Trophoblast cell (in vitro differentiated cells and primary cell): Measurements from ENCODE around the gene TWF2.

Source experiments
- DNase-seq, 2 donors: peaks; one replicate each; pipeline ENCODE4 v3.0.0-alpha.2; 2016
- H2AFZ ChIP-seq: 2 replicates; pipeline ENCODE4 v1.6.1; 2013; ENCODE audit warnings: low read length, moderate library complexity, mild to moderate bottlenecking; ENCODE audit not compliant: insufficient read depth, poor library complexity
- H2AK5ac ChIP-seq: 2 replicates; pipeline ENCODE4 v1.6.1; 2013; ENCODE audit warnings: mild to moderate bottlenecking, low read length
- H2BK120ac ChIP-seq: 2 replicates; pipeline ENCODE4 v1.6.1; 2013; ENCODE audit warnings: low read length, mild to moderate bottlenecking, moderate library complexity; ENCODE audit not compliant: insufficient read depth, poor library complexity
- H2BK12ac ChIP-seq: 2 replicates; pipeline ENCODE4 v1.6.1; 2013; ENCODE audit warnings: mild to moderate bottlenecking, low read length, moderate library complexity
- H2BK5ac ChIP-seq: 2 replicates; pipeline ENCODE4 v1.6.1; 2013; ENCODE audit warnings: low read length, low read depth, moderate library complexity, mild to moderate bottlenecking; ENCODE audit not compliant: poor library complexity
- H3K14ac ChIP-seq: 2 replicates; pipeline ENCODE4 v1.6.1; 2013; ENCODE audit warnings: mild to moderate bottlenecking, low read length
- H3K18ac ChIP-seq: 2 replicates; pipeline ENCODE4 v1.6.1; 2013; ENCODE audit warnings: mild to moderate bottlenecking, low read length
- H3K23ac ChIP-seq: 2 replicates; pipeline ENCODE4 v1.6.1; 2013; ENCODE audit warnings: low read length
- H3K27ac ChIP-seq: 2 replicates; pipeline ENCODE4 v1.5.1; 2013; ENCODE audit warnings: low read depth, mild to moderate bottlenecking, inconsistent platforms, low read length, moderate library complexity
- H3K27me3 ChIP-seq: 2 replicates; pipeline ENCODE4 v1.6.1; 2013; ENCODE audit warnings: inconsistent platforms, mild to moderate bottlenecking, low read length, moderate library complexity; ENCODE audit not compliant: insufficient read depth
- H3K36me3 ChIP-seq, 2 experiments: 1 replicate in 1 of 2; 2 replicates in 1 of 2; pipeline ENCODE4 v1.6.1; 2013; ENCODE audit warnings: low read length in 2 of 2, mild to moderate bottlenecking in 2 of 2, moderate library complexity in 1 of 2; ENCODE audit not compliant: insufficient read depth in 2 of 2, control insufficient read depth in 1 of 2
- H3K4ac ChIP-seq: 2 replicates; pipeline ENCODE4 v1.6.1; 2013; ENCODE audit warnings: low read depth, mild to moderate bottlenecking, low read length, moderate library complexity
- H3K4me1 ChIP-seq, 2 experiments: 1 replicate in 1 of 2; 2 replicates in 1 of 2; pipeline ENCODE4 v1.6.1; 2013; ENCODE audit warnings: low read length in 2 of 2, mild to moderate bottlenecking in 2 of 2, moderate library complexity in 1 of 2; ENCODE audit not compliant: insufficient read depth in 2 of 2, control insufficient read depth in 1 of 2
- H3K4me2 ChIP-seq: 2 replicates; pipeline ENCODE4 v1.6.1; 2013; ENCODE audit warnings: inconsistent platforms, mild to moderate bottlenecking, low read length, moderate library complexity
- H3K4me3 ChIP-seq: 2 replicates; pipeline ENCODE4 v1.5.1; 2013; ENCODE audit warnings: mild to moderate bottlenecking, low read depth, low read length, inconsistent platforms
- H3K79me1 ChIP-seq: one replicate; pipeline ENCODE4 v1.6.1; 2013; ENCODE audit warnings: low read length
- H3K79me2 ChIP-seq: 2 replicates; pipeline ENCODE4 v1.6.1; 2013; ENCODE audit warnings: low read length, mild to moderate bottlenecking; ENCODE audit not compliant: control insufficient read depth, insufficient read depth, poor library complexity
- H3K9ac ChIP-seq: 2 replicates; pipeline ENCODE4 v1.6.1; 2013; ENCODE audit warnings: mild to moderate bottlenecking, low read length
- H3K9me3 ChIP-seq: 2 replicates; pipeline ENCODE4 v1.6.1; 2013; ENCODE audit warnings: low read depth, mild to moderate bottlenecking, control low read depth, inconsistent platforms, low read length; ENCODE audit not compliant: insufficient read depth
- H4K12ac ChIP-seq: 2 replicates; pipeline ENCODE4 v1.6.1; 2013; ENCODE audit warnings: low read depth, mild to moderate bottlenecking, low read length, moderate library complexity
- H4K8ac ChIP-seq: 2 replicates; pipeline ENCODE4 v1.6.1; 2013; ENCODE audit warnings: low read depth, mild to moderate bottlenecking, low read length, moderate library complexity
- H4K91ac ChIP-seq: one replicate; pipeline ENCODE4 v1.6.1; 2013; ENCODE audit warnings: low read depth, mild to moderate bottlenecking, low read length, moderate library complexity
- WGBS: extraction: QIAGEN DNeasy Blood & Tissue Kit; methylation state at CpG from one replicate; pipeline ENCODE4 v1.1.7; 2013; ENCODE audit warnings: missing lambda C conversion rate; ENCODE audit not compliant: insufficient read length, insufficient coverage; ENCODE audit errors: extremely low coverage; 5-methylcytosine and 5-hydroxymethylcytosine counted together

The TWF2 gene

DNA sequence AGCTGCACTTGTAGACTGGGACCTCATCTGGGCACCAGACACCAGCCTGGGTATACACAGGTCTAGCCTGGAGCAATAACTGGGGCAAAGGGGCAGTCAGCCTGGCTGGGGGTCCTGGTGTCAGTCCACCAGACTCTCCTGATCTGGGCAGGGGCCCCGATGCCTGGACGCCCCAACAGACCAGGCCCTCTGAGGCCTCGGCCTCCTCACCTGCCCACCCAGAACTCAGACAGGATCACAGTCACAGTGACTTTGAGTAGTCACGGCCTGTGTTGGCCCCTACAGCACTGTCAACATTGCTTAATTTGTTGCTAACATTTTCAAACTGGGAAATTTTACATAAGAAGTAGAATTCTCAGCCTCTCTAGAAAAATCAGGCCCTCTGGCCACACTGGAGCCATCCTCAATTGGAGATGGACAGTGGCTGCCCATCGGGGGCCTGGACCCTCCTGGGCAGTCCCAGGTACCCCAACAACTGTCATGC, 5.8 kb downstream of the TWF2 start:
- no peak overlapping the region for H2BK12ac ChIP-seq
- peaks cover 2% of the 10 kb centered on the region for H3K9me3 ChIP-seq
- no peak overlapping the region for H3K9ac ChIP-seq
- peaks cover 4% of the 10 kb centered on the region for H3K79me1 ChIP-seq
- H4K8ac ChIP-seq: no peak overlapping the region
- no peak overlapping the region for H3K18ac ChIP-seq
- H2AFZ ChIP-seq: no peak overlapping the region
- peaks cover 10 to 11% of the 10 kb centered on the region in 2 experiments for H3K4me1 ChIP-seq
- WGBS: no CpG with 5 or more reads among the region's 5 CpGs
- H2AK5ac ChIP-seq: no peak overlapping the region
- no peak overlapping the region for H3K4me2 ChIP-seq
- no peak overlapping the region for H3K4ac ChIP-seq
- H3K36me3 ChIP-seq: peaks cover 49 to 55% of the 10 kb centered on the region in 2 experiments
- DNase-seq: no peak
- no peak overlapping the region for H4K91ac ChIP-seq
- no peak overlapping the region for H2BK5ac ChIP-seq
- H4K12ac ChIP-seq: no peak overlapping the region
- no peak overlapping the region for H3K23ac ChIP-seq
- H3K27ac ChIP-seq: no peak overlapping the region
- no peak overlapping the region for H3K14ac ChIP-seq
- no peaks in the 10 kb centered on the region for H3K79me2 ChIP-seq
- H3K4me3 ChIP-seq: no peak overlapping the region
- H2BK120ac ChIP-seq: no peak overlapping the region
- H3K27me3 ChIP-seq: no peaks in the 10 kb centered on the region

DNA sequence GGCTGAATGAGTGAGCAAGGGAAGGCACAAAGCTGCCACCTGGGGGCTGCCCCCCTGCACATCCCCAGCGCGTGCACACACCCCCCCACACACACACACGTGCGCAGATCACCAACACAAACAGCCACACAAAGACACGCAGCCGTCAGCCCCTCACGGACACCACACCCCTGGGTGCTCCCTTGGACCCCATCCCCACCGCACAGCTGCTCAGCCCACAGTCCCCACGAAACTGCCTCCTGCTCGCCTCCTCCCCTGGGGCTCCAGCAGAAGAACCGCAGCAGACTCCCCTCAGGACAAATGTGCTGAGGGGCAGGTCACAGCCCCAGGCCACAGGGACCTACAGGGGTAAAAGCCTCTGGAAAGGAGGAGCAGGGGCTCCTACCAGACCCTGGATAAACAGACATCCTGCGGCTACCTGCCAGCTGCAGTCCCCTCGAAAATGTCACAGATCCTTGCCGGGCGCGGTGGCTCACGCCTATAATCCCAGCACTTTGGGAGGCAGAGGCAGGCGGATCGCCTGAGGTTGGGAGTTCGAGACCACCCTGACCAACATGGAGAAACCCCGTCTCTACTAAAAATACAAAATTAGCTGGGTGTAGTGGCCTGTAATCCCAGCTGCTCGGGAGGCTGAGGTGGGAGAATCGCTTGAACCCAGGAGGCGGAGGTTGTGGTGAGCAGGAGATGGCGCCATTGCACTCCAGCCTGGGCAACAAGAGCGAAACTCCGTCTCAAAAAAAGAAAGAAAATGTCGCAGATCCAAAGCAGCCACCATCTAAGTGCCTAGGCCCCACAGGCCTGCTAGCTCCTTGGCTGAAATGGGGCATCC, 6.5 kb downstream of the TWF2 start:
- no peak for DNase-seq
- Histone ChIP-seq H2AK5ac (no peak overlapping the region), H4K8ac (no peak overlapping the region), H2BK120ac (no peak overlapping the region), H3K23ac (no peak overlapping the region), H4K12ac (no peak overlapping the region), H3K27me3 (no peaks in the 10 kb centered on the region), H3K4me3 (no peak overlapping the region), H3K27ac (no peak overlapping the region), H3K79me2 (no peaks in the 10 kb centered on the region), H3K36me3 (peaks cover 49 to 55% of the 10 kb centered on the region in 2 experiments), H2BK5ac (no peak overlapping the region), H2AFZ (no peak overlapping the region), H3K79me1 (peaks cover 3% of the 10 kb centered on the region), H4K91ac (no peak overlapping the region), H3K9me3 (peaks cover 2% of the 10 kb centered on the region), H3K9ac (no peak overlapping the region), H3K4ac (no peak overlapping the region), H2BK12ac (no peak overlapping the region), H3K18ac (no peak overlapping the region), H3K4me1 (peaks cover 4 to 5% of the 10 kb centered on the region in 2 experiments), H3K14ac (no peak overlapping the region), H3K4me2 (no peak overlapping the region)
- WGBS: no CpG with 5 or more reads among the region's 28 CpGs

DNA sequence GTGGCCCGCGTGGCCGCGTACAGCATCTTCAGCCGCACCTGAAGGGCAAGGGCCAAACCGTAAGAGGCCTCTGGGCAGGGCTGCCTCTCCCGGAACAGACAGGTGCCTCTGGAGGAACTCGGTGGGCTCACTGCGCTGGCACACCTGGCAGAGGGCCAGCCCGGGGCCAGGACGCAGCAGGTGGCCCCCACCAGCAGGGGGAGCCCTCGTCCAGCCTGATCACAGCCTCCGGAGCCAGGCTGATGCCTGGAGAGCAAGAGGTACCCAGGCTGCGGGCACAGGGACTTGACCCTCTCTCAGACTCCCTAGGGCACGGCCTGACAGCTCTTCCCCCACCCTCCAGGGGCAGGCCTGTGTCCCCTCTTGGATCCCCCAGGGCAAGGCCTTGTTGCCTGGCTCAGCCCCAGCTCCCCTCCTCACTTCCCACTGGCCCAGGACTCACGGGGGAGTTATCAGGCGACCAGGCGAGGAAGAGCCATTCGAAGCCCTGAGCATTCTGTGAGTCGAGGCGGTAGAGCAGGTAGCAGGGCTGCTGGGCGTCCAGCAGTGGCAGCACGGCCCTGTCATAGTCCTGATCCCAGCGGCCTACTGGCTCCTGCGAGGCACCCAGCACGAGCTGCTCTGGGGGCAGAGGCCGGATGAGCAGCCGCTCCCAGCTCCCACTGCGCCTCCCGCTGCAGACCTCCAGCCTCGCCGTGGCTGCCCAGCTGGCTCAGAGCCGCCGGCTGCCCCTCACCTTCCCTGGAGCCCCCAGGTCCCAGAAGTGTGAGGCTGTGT, 7.3 kb downstream of the TWF2 start:
- no peak overlapping the region for H3K14ac ChIP-seq
- H2AK5ac ChIP-seq: no peak overlapping the region
- H3K27me3 ChIP-seq: no peaks in the 10 kb centered on the region
- no peak overlapping the region for H4K12ac ChIP-seq
- H3K9me3 ChIP-seq: peaks cover 2% of the 10 kb centered on the region
- no peaks in the 10 kb centered on the region for H3K79me2 ChIP-seq
- H2BK120ac ChIP-seq: no peak overlapping the region
- H3K9ac ChIP-seq: no peak overlapping the region
- no peak overlapping the region for H4K91ac ChIP-seq
- no peak overlapping the region for H3K4me3 ChIP-seq
- no peak overlapping the region for H3K4ac ChIP-seq
- no peak overlapping the region for H2BK12ac ChIP-seq
- no peaks in the 10 kb centered on the region for H3K79me1 ChIP-seq
- peaks cover 49 to 55% of the 10 kb centered on the region in 2 experiments for H3K36me3 ChIP-seq
- no peak overlapping the region for H2BK5ac ChIP-seq
- H3K4me2 ChIP-seq: no peak overlapping the region
- no CpG with 5 or more reads among the region's 34 CpGs for WGBS
- no peak overlapping the region for H3K18ac ChIP-seq
- H4K8ac ChIP-seq: no peak overlapping the region
- no peaks in the 10 kb centered on the region for H3K4me1 ChIP-seq
- no peak overlapping the region for H3K23ac ChIP-seq
- no peak overlapping the region for H2AFZ ChIP-seq
- peak; percentile 51 to 81 for DNase-seq
- H3K27ac ChIP-seq: no peak overlapping the region

DNA sequence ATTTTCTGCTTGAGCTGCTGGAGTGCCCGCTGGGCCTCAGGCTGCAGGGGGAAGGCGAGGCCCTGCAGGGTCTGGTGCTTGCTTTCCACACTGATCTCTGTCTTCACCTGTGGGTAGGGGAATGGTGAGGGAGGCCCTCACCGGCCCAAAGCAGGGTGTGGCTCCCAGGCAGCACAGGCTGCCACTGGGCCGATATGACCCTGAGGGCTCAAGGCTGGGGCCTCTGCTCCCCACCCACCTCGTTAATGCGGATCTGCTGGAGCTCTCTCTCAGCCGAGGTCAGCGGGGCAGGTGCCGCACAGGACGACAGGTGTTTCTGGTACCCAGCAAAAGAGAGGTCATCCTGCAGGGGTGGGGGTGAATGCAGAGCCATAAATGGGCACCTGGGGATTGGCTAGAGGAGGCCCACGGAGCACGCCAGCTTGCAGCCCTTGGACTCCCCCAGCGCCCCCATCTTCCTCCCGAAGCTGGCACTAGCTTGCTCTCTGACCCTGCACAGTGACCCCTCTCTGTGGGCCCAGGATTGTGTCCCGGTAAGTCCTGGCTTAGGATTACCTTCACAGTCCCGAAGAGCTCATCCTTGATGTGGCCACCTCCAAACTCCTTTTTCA, 8.0 kb downstream of the TWF2 start:
- no peak for DNase-seq
- H3K4me1 ChIP-seq: no peaks in the 10 kb centered on the region
- H3K14ac ChIP-seq: no peak overlapping the region
- H2AK5ac ChIP-seq: no peak overlapping the region
- peaks cover 2% of the 10 kb centered on the region for H3K9me3 ChIP-seq
- H2BK120ac ChIP-seq: no peak overlapping the region
- no peak overlapping the region for H2AFZ ChIP-seq
- H3K79me2 ChIP-seq: no peaks in the 10 kb centered on the region
- peaks cover 49 to 55% of the 10 kb centered on the region in 2 experiments for H3K36me3 ChIP-seq
- H3K27ac ChIP-seq: no peak overlapping the region
- H3K27me3 ChIP-seq: no peaks in the 10 kb centered on the region
- no peak overlapping the region for H3K4me3 ChIP-seq
- H3K23ac ChIP-seq: no peak overlapping the region
- no peak overlapping the region for H3K4me2 ChIP-seq
- H4K8ac ChIP-seq: no peak overlapping the region
- H3K4ac ChIP-seq: no peak overlapping the region
- H3K18ac ChIP-seq: no peak overlapping the region
- H3K79me1 ChIP-seq: no peaks in the 10 kb centered on the region
- H2BK12ac ChIP-seq: no peak overlapping the region
- H3K9ac ChIP-seq: no peak overlapping the region
- H2BK5ac ChIP-seq: no peak overlapping the region
- H4K91ac ChIP-seq: no peak overlapping the region
- no CpG with 5 or more reads among the region's 16 CpGs for WGBS
- no peak overlapping the region for H4K12ac ChIP-seq
